ENCODE measurements around the gene CALD1. TPM values are rescaled to one million over a fixed set of nuclear protein-coding genes. Genes with fewer than 3 reads are reported as not detected.
"Not testable (repeated sequence)": the region's sequence is repeated elsewhere in the genome, so short reads cannot be mapped to it uniquely, and the experiment has no call there.

CALD1 gene
- total RNA-seq, 3 donors from 2014 or later: 252 to 335 (median 266) TPM

- TF ChIP-seq POLR2A (IDR thresholded peaks at IDR 0.05): no peak
- TF ChIP-seq CTCF (IDR thresholded peaks at IDR 0.05): no peak
- TF ChIP-seq POLR2AphosphoS5 (IDR thresholded peaks at IDR 0.05): no peak
- Histone ChIP-seq H3K36me3 (no peaks in the 10 kb centered on the region), H3K4me1 (no peaks in the 10 kb centered on the region), H3K4me3 (no peak overlapping the region), H3K27me3 (no peaks in the 10 kb centered on the region), H3K27ac (no peak overlapping the region), H3K9me3 (no peaks in the 10 kb centered on the region)
- intact Hi-C loops (cut with DNase I; ENCODE audit: low total_unique reads): no loop called here
- DNase-seq (ENCODE audit: low spot score in 2 of 2): no peak
Measured at GRCh38 chr7:134966691-134967090, 187.3 kb downstream of the CALD1 start.

- no peaks in the 10 kb centered on the region for H3K9me3 ChIP-seq
- no peaks in the 10 kb centered on the region for H3K36me3 ChIP-seq
- no peak overlapping the region for H3K27ac ChIP-seq
- DNase-seq (ENCODE audit: low spot score in 2 of 2): no peak
- intact Hi-C loops (cut with DNase I; ENCODE audit: low total_unique reads): no loop called here
- no peaks in the 10 kb centered on the region for H3K4me1 ChIP-seq
- no peak overlapping the region for H3K4me3 ChIP-seq
- TF ChIP-seq CTCF (IDR thresholded peaks at IDR 0.05): no peak
- no peak for TF ChIP-seq POLR2AphosphoS5 (IDR thresholded peaks at IDR 0.05)
- no peak for TF ChIP-seq POLR2A (IDR thresholded peaks at IDR 0.05)
- no peaks in the 10 kb centered on the region for H3K27me3 ChIP-seq
Measured at GRCh38 chr7:134968110-134968509, 188.7 kb downstream of the CALD1 start.

GRCh38 chr7:134981645-134982044 is 202.2 kb downstream of the CALD1 start:
- intact Hi-C loops (cut with DNase I; ENCODE audit: low total_unique reads); DNase-seq (ENCODE audit: low spot score in 2 of 2): not testable (repeated sequence)

GRCh38 chr7:134985894-134986362 is 206.5 kb downstream of the CALD1 start:
- Histone ChIP-seq H3K27me3 (no peaks in the 10 kb centered on the region), H3K36me3 (no peaks in the 10 kb centered on the region), H3K9me3 (no peaks in the 10 kb centered on the region), H3K27ac (peak overlapping the region; percentile 86 to 87), H3K4me1 (no peaks in the 10 kb centered on the region), H3K4me3 (peak overlapping the region; percentile 58 to 76 (median 71))
- TF ChIP-seq CTCF (IDR thresholded peaks at IDR 0.05) (no peak), POLR2A (IDR thresholded peaks at IDR 0.05) (no peak), POLR2AphosphoS5 (IDR thresholded peaks at IDR 0.05) (no peak)
- DNase-seq (ENCODE audit: low spot score in 2 of 2): no peak
- intact Hi-C loops (cut with DNase I; ENCODE audit: low total_unique reads): no loop called here

More at GRCh38 chr7:134981645-134982044, 202.2 kb downstream of the CALD1 start:
- H3K4me1 ChIP-seq, H3K27me3 ChIP-seq, H3K27ac ChIP-seq, H3K36me3 ChIP-seq, H3K9me3 ChIP-seq, H3K4me3 ChIP-seq: not testable (repeated sequence)

- intact Hi-C loops (cut with DNase I; ENCODE audit: low total_unique reads): no loop called here
Measured at GRCh38 chr7:134986363-134987251, 207.2 kb downstream of the CALD1 start, which contains the start of gene AGBL3. Gene AGBL3 (plus strand): TSS chr7:134986508. CDS start chr7:134987934, 1,426 bp downstream.

More at GRCh38 chr7:134986363-134987251, 207.2 kb downstream of the CALD1 start, which contains the start of gene AGBL3:
- H3K9me3 ChIP-seq: no peaks in the 10 kb centered on the region
- H3K4me3 ChIP-seq: peak within 1 kb of the TSS; percentile 58 to 76 (median 71)
- peak within 1 kb of the TSS; percentile 86 to 87 for H3K27ac ChIP-seq
- no peaks in the 10 kb centered on the region for H3K36me3 ChIP-seq
- peak; percentile 67 to 81 (median 73) for TF ChIP-seq POLR2AphosphoS5 (IDR thresholded peaks at IDR 0.05)
- peak; percentile 53 to 70 (median 65) for TF ChIP-seq CTCF (IDR thresholded peaks at IDR 0.05)
- TF ChIP-seq POLR2A (IDR thresholded peaks at IDR 0.05): peak; percentile 24
- no peaks in the 10 kb centered on the region for H3K4me1 ChIP-seq
- no peaks in the 10 kb centered on the region for H3K27me3 ChIP-seq
- DNase-seq (ENCODE audit: low spot score in 2 of 2): peak; percentile 93
